K562 (cell line): Measurements from ENCODE around the gene PLAC9. TPM values are rescaled to one million over a fixed set of nuclear protein-coding genes. Genes with fewer than 3 reads are reported as not detected.
A peak's percentile ranks its signal among the peaks of the same experiment; 100 is the strongest.

ENCODE experiments used
- ATAC-seq: fragments of 200-7000 bp; cut with Tn5 transposase; 3 replicates; pipeline ENCODE4 v1.9.1; 2020; ENCODE audit warnings: moderate library complexity
- BruUV-seq: library from RNA; stranded (reverse); fragments of 400-500 nt; replicated peaks from 2 replicates; lab custom pipeline; 2021; lab: Mats Ljungman, UMichigan
- CTCF ChIA-PET: fragments of 300-600 bp; formaldehyde crosslinking; extraction: SDS; loops from one replicate; lab custom pipeline; 2021; ENCODE audit warnings: low intra/inter-chr PET ratio; lab: Yijun Ruan, JAX
- POLR2A ChIA-PET: fragments of 300-600, 350-650 bp; sonication (Branson Sonifier 250); formaldehyde crosslinking; extraction: SDS; loops from one replicate; lab custom pipeline; 2021; ENCODE audit warnings: antibody characterized with exemption, inconsistent platforms; lab: Yijun Ruan, JAX
- DNase-seq, 4 experiments: peaks; one replicate each; pipeline versions ENCODE4 v3.0.0 to v3.0.0-alpha.2; 2011 to 2018; ENCODE audit warnings: low spot score in 3 of 4, mixed read lengths in 3 of 4; ENCODE audit errors: extremely low read depth in 1 of 4
- FAIRE-seq: peaks from 2 replicates; lab custom pipeline; 2011; peaks lifted over from hg19 to GRCh38; lab: Jason Lieb, UNC
- H2AFZ ChIP-seq: 2 replicates; pipeline ENCODE4 v1.6.0; 2011; ENCODE audit warnings: low read depth, low read length, control low read depth, inconsistent platforms
- H3K27ac ChIP-seq: fragments of 200-600 bp; 3 replicates; pipeline ENCODE4 v1.8.0; 2011; ENCODE audit warnings: low read depth, mild to moderate bottlenecking, control low read depth, inconsistent platforms, low read length, moderate library complexity, mixed read lengths; ENCODE audit errors: extremely low read depth
- H3K27me3 ChIP-seq, 2 experiments: fragments of 300-600 bp in 1 of 2; 2 replicates in 1 of 2; 3 replicates in 1 of 2; pipeline versions ENCODE4 v1.6.0 to v1.8.0; 2011; ENCODE audit warnings: inconsistent platforms in 2 of 2, low read length in 2 of 2, mild to moderate bottlenecking in 1 of 2, mixed read lengths in 1 of 2, moderate library complexity in 1 of 2; ENCODE audit not compliant: control insufficient read depth in 2 of 2, insufficient read depth in 2 of 2
- H3K36me3 ChIP-seq: fragments of 300-600 bp; 3 replicates; pipeline ENCODE4 v1.8.0; 2011; ENCODE audit warnings: mild to moderate bottlenecking, low read length, inconsistent platforms; ENCODE audit not compliant: control insufficient read depth, insufficient read depth
- H3K4me1 ChIP-seq, 2 experiments: fragments of 200-600 bp in 1 of 2; replicated peaks in 1 of 2; 2 replicates in 1 of 2; 3 replicates in 1 of 2; pipeline versions ENCODE4 v1.5.1 to v1.8.0; 2011; ENCODE audit warnings: inconsistent platforms in 2 of 2, low read length in 2 of 2, mild to moderate bottlenecking in 1 of 2, mixed read lengths in 1 of 2, moderate library complexity in 1 of 2; ENCODE audit not compliant: control insufficient read depth in 2 of 2, insufficient read depth in 2 of 2
- H3K4me2 ChIP-seq: 2 replicates; pipeline ENCODE4 v1.6.1; 2011; ENCODE audit warnings: low read length, control low read depth, inconsistent platforms, mixed read lengths; ENCODE audit not compliant: insufficient read depth
- H3K4me3 ChIP-seq: fragments of 200-600 bp; sonication (generic), shearing (Covaris generic); 2 replicates; pipeline ENCODE4 v1.5.1; 2016; ENCODE audit warnings: control low read depth, inconsistent platforms
- H3K79me2 ChIP-seq: fragments of 200-600 bp; 3 replicates; pipeline ENCODE4 v1.8.0; 2011; ENCODE audit warnings: low read length, inconsistent platforms; ENCODE audit not compliant: control insufficient read depth, insufficient read depth
- H3K9ac ChIP-seq, 2 experiments: 2 replicates each; pipeline versions ENCODE4 v1.6.0 to v1.6.1; 2011; ENCODE audit warnings: low read depth in 2 of 2, low read length in 2 of 2, control low read depth in 1 of 2, inconsistent platforms in 1 of 2, mild to moderate bottlenecking in 1 of 2, mixed read lengths in 1 of 2; ENCODE audit not compliant: insufficient read depth in 1 of 2
- H3K9me1 ChIP-seq: one replicate; pipeline ENCODE4 v1.6.0; 2011; ENCODE audit warnings: inconsistent platforms, mild to moderate bottlenecking, low read length, moderate library complexity; ENCODE audit not compliant: control insufficient read depth, insufficient read depth
- H3K9me3 ChIP-seq: replicated peaks from 2 replicates; pipeline ENCODE4 v1.5.1; 2011; ENCODE audit warnings: low read depth, low read length, inconsistent platforms; ENCODE audit not compliant: control insufficient read depth, insufficient read depth
- H4K20me1 ChIP-seq: replicated peaks from 2 replicates; pipeline ENCODE4 v1.6.1; 2011; ENCODE audit warnings: low read length, inconsistent platforms, mixed read lengths; ENCODE audit not compliant: control insufficient read depth, insufficient read depth
- BRCA1 ChIP-seq, 2 experiments: fragments of 450-650 bp in 1 of 2; sonication (generic) in 1 of 2; formaldehyde crosslinking in 1 of 2; IDR thresholded peaks; 2 replicates each; pipeline versions ENCODE4 v1.5.0 to v1.6.1; 2017 to 2020; ENCODE audit warnings: mild to moderate bottlenecking in 1 of 2, missing genetic modification reagents in 1 of 2
- DEAF1 ChIP-seq: fragments of 450-650 bp; formaldehyde crosslinking; IDR thresholded peaks from 2 replicates; pipeline ENCODE4 v1.4.0; 2020; ENCODE audit warnings: mild to moderate bottlenecking, moderate library complexity
- DIDO1 ChIP-seq: fragments of 450-650 bp; IDR thresholded peaks from 2 replicates; pipeline ENCODE4 v1.6.1; 2016; ENCODE audit warnings: low read depth, missing biosample characterization, missing genetic modification characterization
- KAT7 ChIP-seq: sonication (generic); formaldehyde crosslinking; IDR thresholded peaks from 2 replicates; pipeline ENCODE4 v1.8.0; 2022; ENCODE audit warnings: missing genetic modification reagents, mild to moderate bottlenecking, borderline replicate concordance
- L3MBTL2 ChIP-seq: fragments of 450-650 bp; IDR thresholded peaks from 2 replicates; pipeline ENCODE4 v1.6.1; 2016; ENCODE audit warnings: mild to moderate bottlenecking, moderate library complexity
- MTF1 ChIP-seq: fragments of 250-450 bp; sonication (Bioruptor Pico); IDR thresholded peaks from 2 replicates; pipeline ENCODE4 v1.9.0; 2021; ENCODE audit warnings: moderate library complexity, mild to moderate bottlenecking, inconsistent platforms, borderline replicate concordance
- NFIC ChIP-seq: fragments of 450-650 bp; IDR thresholded peaks from 2 replicates; pipeline ENCODE4 v1.6.1; 2017; ENCODE audit warnings: mild to moderate bottlenecking, inconsistent platforms
- PYGO2 ChIP-seq: fragments of 450-650 bp; IDR thresholded peaks from 2 replicates; pipeline ENCODE4 v1.6.1; 2016; ENCODE audit warnings: mild to moderate bottlenecking, missing genetic modification characterization, moderate library complexity, missing compliant biosample characterization
- SIN3B ChIP-seq: fragments of 450-650 bp; IDR thresholded peaks from 2 replicates; pipeline ENCODE4 v1.6.1; 2017; ENCODE audit warnings: low read depth, mild to moderate bottlenecking, moderate library complexity
- TGIF2 ChIP-seq: sonication (generic); formaldehyde crosslinking; IDR thresholded peaks from 2 replicates; pipeline ENCODE4 v1.8.1; 2022; ENCODE audit warnings: mild to moderate bottlenecking, missing genetic modification reagents, moderate library complexity
- USF1 ChIP-seq: sonication (generic); formaldehyde crosslinking; IDR thresholded peaks from 2 replicates; pipeline ENCODE4 v1.9.0; 2022; ENCODE audit warnings: mild to moderate bottlenecking, missing genetic modification reagents
- ZNF143 ChIP-seq: sonication (generic); formaldehyde crosslinking; IDR thresholded peaks from 2 replicates; pipeline ENCODE4 v1.9.0; 2022; ENCODE audit warnings: mild to moderate bottlenecking, missing genetic modification reagents
- ZNF395 ChIP-seq: fragments of 200-800 bp; sonication (Bioruptor generic); IDR thresholded peaks from 2 replicates; pipeline ENCODE4 v1.6.1; 2017; ENCODE audit warnings: missing genetic modification characterization, missing compliant biosample characterization
- WGBS: fragments of 100-300 bp; shearing (Covaris generic); methylation state at CpG from one replicate; pipeline ENCODE4 v1.1.6; 2016; ENCODE audit warnings: low coverage, mixed read lengths; ENCODE audit not compliant: insufficient coverage; ENCODE audit errors: missing lambda C conversion rate; 5-methylcytosine and 5-hydroxymethylcytosine counted together
- in situ Hi-C: fragments of 300-500 bp; cut with MboI; formaldehyde crosslinking; loops from 4 replicates; pipeline ENCODE4 v1.15.0; 2018; ENCODE audit warnings: inconsistent platforms, mixed read lengths
- intact Hi-C: fragments of 100-400 bp; cut with micrococcal nuclease; formaldehyde crosslinking; loops from 2 replicates; pipeline ENCODE4 v1.14.2; 2022
- polyA plus RNA-seq, 8 experiments: library from polyadenylated mRNA; depleted of rRNA in 4 of 8; stranded (reverse) in 5 of 8; unstranded in 3 of 8; fragments of >200 nt; fragmentation: Nextera tagmentation in 2 of 8; fragmentation: Illumina TruSeq in 1 of 8; extraction: Ambion mirVana in 2 of 8; extraction: Trizol in 1 of 8; gene quantifications; 2 replicates each; pipeline versions ENCODE4 v1.2.1 to v1.2.3, GENCODE V29; 2011 to 2014; ENCODE audit warnings: inconsistent platforms in 1 of 8, missing spikeins in 1 of 8
- total RNA-seq, 7 experiments: library from RNA; depleted of rRNA in 6 of 7; stranded (reverse); fragments of >200 nt in 6 of 7; fragmentation: Illumina TruSeq in 2 of 7; extraction: Trizol in 2 of 7; gene quantifications; 2 replicates each; pipeline versions ENCODE4 v1.2.1 to v1.2.3, GENCODE V29; 2011 to 2021; ENCODE audit warnings: low replicate concordance in 1 of 7
- TF ChIP-seq, protein P1 (sequence below): fragments of 450-650 bp; conservative IDR thresholded peaks from 2 replicates; pipeline ENCODE4 v1.6.1; 2016; ENCODE audit warnings: missing genetic modification characterization, low read depth, mild to moderate bottlenecking, control low read depth, missing compliant biosample characterization

PLAC9 gene
- total and polyA plus RNA-seq, 9 of the 15 experiments (the other 6 are each of a cell fraction or from before 2014, with no cell fraction given) = not detected

GRCh38 chr10:80161321-80162083 is 29.0 kb downstream of the PLAC9 start:
- H3K4me2 ChIP-seq = no peak overlapping the region
- intact Hi-C loops = loop anchor here (2.0 kb wide), 1 partner anchor 41 kb away; no protein-coding TSS in a partner anchor
- H4K20me1 ChIP-seq = peaks cover 13% of the 10 kb centered on the region; the same call in 1 of the 2 replicates
- DNase-seq (peak in 3 of 4 experiments; percentile 42 to 62 (median 52)), ATAC-seq (peak; percentile 53), FAIRE-seq (peak; percentile 23)
- H3K27me3 ChIP-seq = no peaks in the 10 kb centered on the region
- peaks cover 6% of the 10 kb centered on the region for H3K9me1 ChIP-seq
- H2AFZ ChIP-seq = no peak overlapping the region
- POLR2A ChIA-PET = interaction anchor here (1.0 to 1.9 kb wide), 4 partner anchors 10 to 44 kb away, joined by 3 to 10 read pairs (median 4); no protein-coding TSS in a partner anchor
- H3K79me2 ChIP-seq = no peaks in the 10 kb centered on the region
- peaks cover 20 to 31% of the 10 kb centered on the region in 2 experiments for H3K4me1 ChIP-seq
- no peak overlapping the region for H3K27ac ChIP-seq
- CTCF ChIA-PET = interaction anchor here (1.1 kb wide), 1 partner anchor 61 kb away, joined by 5 read pairs; no protein-coding TSS in a partner anchor
- H3K4me3 ChIP-seq = no peak overlapping the region
- peaks cover 100% of the 10 kb centered on the region for H3K36me3 ChIP-seq
- WGBS = 86% methylated on average over 21 of the region's 21 CpGs
- H3K9me3 ChIP-seq = no peaks in the 10 kb centered on the region
- H3K9ac ChIP-seq = no peak overlapping the region
- in situ Hi-C loops = no loop called here
- no TSS peak for BruUV-seq
- TF ChIP-seq TGIF2 (no peak), USF1 (CRISPR knock-in tag) (no peak), DEAF1 (CRISPR knock-in tag) (0 out of 2 replicates have a peak, but pooled peaks have one; percentile 8), BRCA1 (IDR thresholded peaks at IDR 0.05) (no peak), BRCA1 (CRISPR knock-in tag; IDR thresholded peaks at IDR 0.05) (no peak), PYGO2 (no peak), DIDO1 (tag) (no peak), SIN3B (no peak), MTF1 (no peak), KAT7 (CRISPR knock-in tag) (no peak), L3MBTL2 (no peak), ZNF395 (CRISPR knock-in tag) (no peak), NFIC (peak; percentile 91), ZNF143 (CRISPR knock-in tag) (no peak)
- TF ChIP-seq, protein P1, sequence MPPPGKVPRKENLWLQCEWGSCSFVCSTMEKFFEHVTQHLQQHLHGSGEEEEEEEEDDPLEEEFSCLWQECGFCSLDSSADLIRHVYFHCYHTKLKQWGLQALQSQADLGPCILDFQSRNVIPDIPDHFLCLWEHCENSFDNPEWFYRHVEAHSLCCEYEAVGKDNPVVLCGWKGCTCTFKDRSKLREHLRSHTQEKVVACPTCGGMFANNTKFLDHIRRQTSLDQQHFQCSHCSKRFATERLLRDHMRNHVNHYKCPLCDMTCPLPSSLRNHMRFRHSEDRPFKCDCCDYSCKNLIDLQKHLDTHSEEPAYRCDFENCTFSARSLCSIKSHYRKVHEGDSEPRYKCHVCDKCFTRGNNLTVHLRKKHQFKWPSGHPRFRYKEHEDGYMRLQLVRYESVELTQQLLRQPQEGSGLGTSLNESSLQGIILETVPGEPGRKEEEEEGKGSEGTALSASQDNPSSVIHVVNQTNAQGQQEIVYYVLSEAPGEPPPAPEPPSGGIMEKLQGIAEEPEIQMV = no peak
